Activated CD4-positive, alpha-beta T cell treated with anti-CD3 and anti-CD28 coated beads, Interleukin-2, amount 50 U/mL, for 4 hours (primary cell): Measurements from ENCODE around the gene MAPKAP1.

Experiments used
- DNase-seq, 2 experiments: peaks; one replicate each; pipeline ENCODE4 v3.0.0-alpha.2; 2020

MAPKAP1 gene

GRCh38 chr9:125637241-125637640 lies 69.8 kb downstream of the MAPKAP1 start:
- DNase-seq: no peak

DNA sequence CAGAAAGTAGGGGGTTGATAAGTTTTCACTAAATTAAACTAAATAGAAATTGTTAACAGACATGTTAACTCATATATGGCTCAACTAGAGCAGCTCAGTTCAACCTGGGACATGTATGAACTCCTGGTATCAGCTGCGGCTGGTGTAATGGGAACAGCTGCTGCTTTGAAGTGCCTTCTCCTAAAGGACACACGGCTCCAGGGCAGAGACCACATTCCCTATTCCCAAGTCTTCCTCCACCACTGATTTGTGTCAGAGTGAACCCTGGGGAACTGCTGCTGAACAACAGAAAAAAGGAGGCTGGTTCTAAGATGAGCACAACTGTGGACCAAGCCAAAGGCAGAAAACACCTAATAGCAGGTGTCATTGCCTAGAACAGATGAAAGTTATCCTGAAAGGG lies 71.1 kb downstream of the MAPKAP1 start:
- no peak for DNase-seq

- no peak for DNase-seq
Measured at GRCh38 chr9:125634040-125634717, 72.8 kb downstream of the MAPKAP1 start.

DNA sequence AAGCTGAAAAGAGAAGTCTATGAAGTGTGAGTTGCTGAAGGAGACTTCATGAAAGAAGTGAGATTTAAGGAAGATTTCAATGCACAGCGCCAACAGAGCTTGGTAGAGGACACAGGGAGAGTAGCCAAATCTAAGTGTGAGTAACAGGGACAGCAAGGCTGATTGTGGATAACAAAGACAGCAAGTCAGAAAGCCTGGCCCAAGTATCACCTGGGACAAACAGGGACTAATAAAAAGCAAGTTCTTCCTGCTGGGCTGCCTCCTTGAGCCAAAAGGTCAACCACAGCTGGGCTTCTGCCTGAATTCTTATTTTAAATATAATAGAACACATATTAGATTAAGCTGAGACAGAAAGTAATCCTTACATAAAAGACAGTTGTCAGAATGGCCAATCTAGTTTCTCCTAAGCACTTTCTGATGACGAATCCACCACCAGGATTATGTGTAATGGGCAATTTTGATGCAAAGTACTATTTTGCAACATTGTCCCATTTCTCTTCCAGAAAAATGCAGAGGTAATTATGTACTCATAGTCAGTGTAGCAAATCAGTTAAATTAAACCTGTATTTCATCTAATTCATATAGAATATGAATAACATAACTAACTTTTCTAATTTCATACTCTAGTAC lies 73.8 kb downstream of the MAPKAP1 start:
- no peak for DNase-seq

- DNase-seq: no peak
Measured at GRCh38 chr9:125632321-125633115, 74.5 kb downstream of the MAPKAP1 start.

DNA sequence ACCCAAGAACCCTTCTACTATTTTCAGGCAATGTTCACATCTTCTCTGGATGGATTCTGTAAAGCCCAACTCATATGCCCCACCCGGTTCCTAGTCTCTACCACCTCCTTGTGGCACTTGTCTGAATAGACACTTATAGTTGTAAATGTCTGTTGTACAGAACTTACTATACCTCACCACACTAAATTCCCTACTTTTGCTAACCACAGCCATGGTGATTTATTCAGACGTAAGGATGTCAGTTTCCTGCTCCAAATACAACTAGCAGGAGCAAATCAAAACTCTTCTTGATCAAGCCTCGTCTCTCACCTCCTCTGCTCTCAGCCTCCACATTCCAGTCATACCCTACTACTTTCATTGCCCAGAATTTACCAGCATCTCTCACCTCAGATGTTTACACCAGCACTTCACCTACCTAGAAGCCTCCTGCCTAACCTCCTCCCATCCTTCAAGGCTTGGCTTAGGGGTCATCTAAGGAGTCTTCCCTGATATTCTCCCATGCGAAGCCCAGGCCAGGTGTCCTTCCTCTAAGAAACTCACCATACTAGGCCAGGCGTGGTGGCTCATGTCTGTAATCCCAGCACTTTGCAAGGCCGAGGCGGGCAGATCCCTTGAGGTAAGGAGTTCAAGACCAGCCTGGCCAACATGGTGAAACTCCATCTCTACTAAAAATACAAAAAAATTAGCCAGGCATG lies 75.5 kb downstream of the MAPKAP1 start:
- DNase-seq: no peak

GRCh38 chr9:125630436-125630835 lies 76.6 kb downstream of the MAPKAP1 start:
- DNase-seq: no peak

DNA sequence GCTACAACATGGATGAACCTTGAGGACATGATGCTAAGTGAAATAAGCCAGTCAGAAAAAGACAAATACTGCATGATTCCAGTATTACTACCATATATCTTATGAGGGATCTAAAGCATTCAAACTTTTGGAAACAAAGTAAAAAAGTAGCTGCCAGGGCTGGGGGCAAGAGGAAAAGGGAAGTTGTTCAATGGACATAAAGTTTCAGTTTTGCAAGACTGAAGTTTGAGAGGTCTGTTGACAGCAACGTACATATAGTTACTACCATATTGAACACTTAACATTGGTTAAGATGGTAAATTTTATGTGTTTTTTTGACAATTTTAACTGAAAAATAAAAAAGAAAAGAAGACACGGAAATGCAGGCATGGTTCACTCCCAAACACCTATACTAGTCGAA lies 77.6 kb downstream of the MAPKAP1 start:
- DNase-seq: no peak

GRCh38 chr9:125626187-125626586 lies 80.8 kb downstream of the MAPKAP1 start:
- no peak for DNase-seq

GRCh38 chr9:125621170-125621569 lies 85.8 kb downstream of the MAPKAP1 start:
- no peak for DNase-seq

GRCh38 chr9:125620216-125620615 lies 86.8 kb downstream of the MAPKAP1 start:
- DNase-seq: no peak

- no peak for DNase-seq
Measured at GRCh38 chr9:125617087-125617486, 89.9 kb downstream of the MAPKAP1 start.

GRCh38 chr9:125613141-125613540 lies 93.9 kb downstream of the MAPKAP1 start:
- no peak for DNase-seq

GRCh38 chr9:125612616-125613015 lies 94.4 kb downstream of the MAPKAP1 start:
- no peak for DNase-seq

DNA sequence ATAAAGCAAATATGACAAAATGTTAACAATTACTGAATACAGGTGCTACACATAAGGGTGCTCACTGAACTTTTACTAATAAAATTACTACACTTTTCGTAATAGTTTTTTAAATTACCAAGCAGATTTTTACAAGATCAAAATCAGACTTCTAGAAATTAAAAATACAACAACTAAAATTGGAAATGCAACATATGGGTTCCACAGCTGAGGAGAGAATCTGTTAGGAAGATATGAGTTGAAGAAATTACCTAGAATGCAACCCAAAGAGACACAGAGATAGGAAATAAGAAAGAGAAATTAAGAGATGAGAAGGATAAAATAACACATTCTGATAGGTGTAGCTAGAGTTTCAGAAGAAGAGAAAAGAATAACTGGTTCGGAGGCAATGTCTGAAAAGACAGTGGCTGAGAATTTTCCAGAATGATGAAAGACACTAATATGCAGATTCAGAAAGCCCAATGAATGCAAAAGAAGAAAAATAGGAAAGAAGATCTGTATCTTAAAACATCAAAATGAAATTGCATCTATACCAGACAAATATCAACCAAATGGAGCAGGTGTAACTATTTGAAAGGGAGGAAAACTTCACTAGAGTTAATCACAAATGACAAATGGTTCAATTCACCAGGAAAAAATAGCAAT lies 95.8 kb downstream of the MAPKAP1 start:
- DNase-seq: no peak

DNA sequence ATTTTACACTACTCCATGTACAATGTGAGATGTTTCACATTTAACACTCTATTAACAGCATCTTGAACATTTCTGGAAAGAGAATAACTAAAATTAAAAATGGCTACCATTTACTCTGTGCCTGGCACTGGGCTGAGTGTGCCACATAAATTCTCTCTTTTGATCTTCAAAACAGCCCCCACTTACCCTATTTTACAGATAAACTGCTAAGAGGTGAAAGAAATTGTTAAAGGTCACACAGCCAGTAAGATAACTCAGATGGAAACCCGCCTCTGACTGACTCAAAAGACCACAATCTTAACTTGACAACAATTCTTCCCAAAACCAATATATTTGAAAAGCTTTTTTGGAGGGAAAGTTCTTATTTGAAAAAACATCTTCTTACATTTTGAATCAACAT lies 97.3 kb downstream of the MAPKAP1 start:
- no peak for DNase-seq

GRCh38 chr9:125608489-125609224 lies 98.4 kb downstream of the MAPKAP1 start:
- no peak for DNase-seq

GRCh38 chr9:125604196-125604595 lies 102.8 kb downstream of the MAPKAP1 start:
- no peak for DNase-seq

DNA sequence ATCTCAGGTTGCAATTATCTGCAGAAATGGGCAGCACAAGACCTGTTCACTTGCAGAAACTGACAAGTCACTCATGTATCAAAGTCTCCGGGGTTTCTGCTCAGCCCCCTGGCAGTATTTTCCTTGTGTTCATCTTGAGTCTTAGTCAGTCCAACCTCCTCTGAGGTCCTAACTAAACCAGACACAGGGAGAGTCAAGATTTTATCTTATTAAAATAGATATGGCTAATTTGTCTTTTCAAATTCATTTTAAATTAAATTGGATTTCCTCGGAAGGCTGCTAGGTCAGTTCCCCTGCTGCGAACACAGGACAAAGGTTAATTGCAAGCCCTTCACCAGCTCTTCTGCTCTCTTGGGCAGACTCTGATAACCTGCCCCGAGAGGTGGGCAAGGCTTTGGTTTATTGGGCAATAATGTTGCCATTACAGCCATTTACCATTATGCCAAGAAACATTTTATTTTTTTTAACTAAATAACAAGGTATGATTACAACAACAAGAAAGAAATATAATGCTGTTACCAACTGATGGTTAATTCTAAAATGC lies 103.5 kb downstream of the MAPKAP1 start:
- no peak for DNase-seq

- DNase-seq: no peak
Measured at GRCh38 chr9:125601961-125602360, 105.0 kb downstream of the MAPKAP1 start.

GRCh38 chr9:125600194-125600593 lies 106.8 kb downstream of the MAPKAP1 start:
- no peak for DNase-seq

- DNase-seq: no peak
Measured at GRCh38 chr9:125594223-125594610, 112.8 kb downstream of the MAPKAP1 start.
